LNCAP (cell line): ENCODE data around the gene TPP1.

ENCODE experiments used
- CTCF ChIP-seq: fragments of 450-650 bp; IDR thresholded peaks from 2 replicates; pipeline ENCODE4 v1.5.1; 2017; ENCODE audit warnings: mild to moderate bottlenecking

Gene TPP1

GRCh38 chr11:6657346-6657745, 38.1 kb upstream of the TPP1 start:
- TF ChIP-seq CTCF = no peak

- no peak for TF ChIP-seq CTCF
Measured at GRCh38 chr11:6656936-6657335, 37.7 kb upstream of the TPP1 start.

GRCh38 chr11:6656584-6656915, 37.3 kb upstream of the TPP1 start:
- TF ChIP-seq CTCF = no peak

- no peak for TF ChIP-seq CTCF
Measured at GRCh38 chr11:6655790-6656583, 36.8 kb upstream of the TPP1 start, which contains the start of gene DCHS1. DCHS1 (minus strand) TSS chr11:6655809; CDS start chr11:6641613, 14,196 bp downstream.

GRCh38 chr11:6655020-6655789, 36.0 kb upstream of the TPP1 start:
- TF ChIP-seq CTCF = no peak

GRCh38 chr11:6654281-6655019, 35.2 kb upstream of the TPP1 start:
- TF ChIP-seq CTCF = no peak

GRCh38 chr11:6653656-6654055, 34.4 kb upstream of the TPP1 start:
- no peak for TF ChIP-seq CTCF
